Smooth muscle cell of the pulmonary artery (primary cell): ENCODE measurements around the gene SETD1A. TPM values are rescaled to one million over a fixed set of nuclear protein-coding genes. Genes with fewer than 3 reads are reported as not detected.

Experiments used
- total RNA-seq: library from RNA; depleted of rRNA; stranded (reverse); fragments of >200 nt; gene quantifications from 2 replicates; pipeline ENCODE4 v1.2.3, GENCODE V29; 2014

Gene SETD1A
- 2.8 and 4.4 TPM in 2 replicates for total RNA-seq

GRCh38 chr16:30957456-30958174 is at the start of gene SETD1A:
SETD1A (plus strand) TSS chr16:30957754; CDS start chr16:30958732, 978 bp downstream.

GRCh38 chr16:30923554-30924075 is 33.9 kb upstream of the SETD1A start, which contains the start of gene FBXL19:
FBXL19 (plus strand) TSS chr16:30923572; CDS start chr16:30925755, 2,183 bp downstream.

GRCh38 chr16:30948667-30949649 is 8.6 kb upstream of the SETD1A start, which contains the start of gene ORAI3:
ORAI3 (plus strand) TSS chr16:30949068; CDS start chr16:30949290, 222 bp downstream.

GRCh38 chr16:30984669-30985400 is 27.3 kb downstream of the SETD1A start, which contains the start of gene HSD3B7:
HSD3B7 (plus strand) TSS chr16:30985207; CDS start chr16:30985659, 452 bp downstream.

GRCh38 chr16:31010585-31011325 is 53.2 kb downstream of the SETD1A start, which contains the start of gene STX1B:
STX1B (minus strand) TSS chr16:31010638; CDS start chr16:31010396, 242 bp downstream.

GRCh38 chr16:31032736-31033708 is 75.5 kb downstream of the SETD1A start, which contains the start of gene STX4:
STX4 (plus strand) TSS chr16:31033558; CDS start chr16:31033806, 248 bp downstream.

Other genes with a start within 250 kb of the SETD1A start
- 16.4 and 17.3 TPM in 2 replicates for gene PHKG2, start 209.3 kb upstream of the SETD1A start, total RNA-seq
- 0.91 and 1.3 TPM in 2 replicates for gene CFAP119, start 195.7 kb upstream of the SETD1A start, total RNA-seq
- gene RNF40, start 195.4 kb upstream of the SETD1A start, total RNA-seq = 66.7 and 74.9 TPM in 2 replicates
- gene ZNF629, start 170.5 kb upstream of the SETD1A start, total RNA-seq = 9.8 and 11.0 TPM in 2 replicates
- gene BCL7C, start 63.7 kb upstream of the SETD1A start, total RNA-seq = 27.1 and 29.3 TPM in 2 replicates
- gene CTF1, start 61.1 kb upstream of the SETD1A start, total RNA-seq = 4.0 and 5.1 TPM in 2 replicates
- gene FBXL19, start 34.2 kb upstream of the SETD1A start, total RNA-seq = 14.7 and 18.5 TPM in 2 replicates
- gene ORAI3, start 8.7 kb upstream of the SETD1A start, total RNA-seq = 46.9 and 58.4 TPM in 2 replicates
- 28.9 and 50.4 TPM in 2 replicates for gene HSD3B7, start 27.5 kb downstream of the SETD1A start, total RNA-seq
- gene STX1B, start 52.9 kb downstream of the SETD1A start, total RNA-seq = 0.85 and 2.6 TPM in 2 replicates
- gene STX4, start 75.8 kb downstream of the SETD1A start, total RNA-seq = 25.5 and 36.9 TPM in 2 replicates
- gene ZNF668, start 116.5 kb downstream of the SETD1A start, total RNA-seq = 7.0 and 9.8 TPM in 2 replicates
- gene ZNF646, start 116.7 kb downstream of the SETD1A start, total RNA-seq = 17.5 TPM in 2 replicates
- 4.8 and 6.0 TPM in 2 replicates for gene PRSS53, start 131.2 kb downstream of the SETD1A start, total RNA-seq
- 248 and 295 TPM in 2 replicates for gene VKORC1, start 137.0 kb downstream of the SETD1A start, total RNA-seq
- gene BCKDK, start 150.6 kb downstream of the SETD1A start, total RNA-seq = 34.1 and 46.7 TPM in 2 replicates
- gene KAT8, start 159.9 kb downstream of the SETD1A start, total RNA-seq = 41.5 and 41.6 TPM in 2 replicates
- not detected in 2 replicates for gene PRSS8, start 178.0 kb downstream of the SETD1A start, total RNA-seq
- 0.59 and 0.73 TPM in 2 replicates for gene PRSS36, start 192.3 kb downstream of the SETD1A start, total RNA-seq
- 38.8 and 39.8 TPM in 2 replicates for gene FUS, start 222.4 kb downstream of the SETD1A start, total RNA-seq
- gene PYCARD, start 245.0 kb downstream of the SETD1A start, total RNA-seq = 19.2 and 19.9 TPM in 2 replicates